Measurements from ENCODE around the gene EMC1. TPM values are rescaled to one million over a fixed set of nuclear protein-coding genes. Genes with fewer than 3 reads are reported as not detected.

EMC1 gene
- total RNA-seq, 2 experiments from 2014 or later: 41.3 to 50.1 TPM

GRCh38 chr1:19202396-19202795, 48.9 kb downstream of the EMC1 start:
- no TSS peak for BruUV-seq (replicated peaks)

GRCh38 chr1:19199969-19200604, 51.2 kb downstream of the EMC1 start:
- peaks cover 5% of the 10 kb centered on the region for H3K4me1 ChIP-seq (ENCODE audit: insufficient read depth, low read length, poor library complexity, severe bottlenecking)
- no peak overlapping the region for H3K27ac ChIP-seq (ENCODE audit: low read depth, low read length, poor library complexity, severe bottlenecking)
- TF ChIP-seq EZH2phosphoT487 (IDR thresholded peaks at IDR 0.05; ENCODE audit: borderline replicate concordance, low read depth, low read length): no peak
- TF ChIP-seq CTCF (conservative IDR thresholded peaks at IDR 0.05; ENCODE audit: low read length): no peak
- H4K20me1 ChIP-seq (ENCODE audit: insufficient read depth, low read length): peaks cover 17% of the 10 kb centered on the region; the same call in 1 of the 2 replicates
- H3K4me2 ChIP-seq (ENCODE audit: low read length): no peak overlapping the region
- H3K79me2 ChIP-seq (ENCODE audit: insufficient read depth, low read depth, low read length): peaks cover 59% of the 10 kb centered on the region
- H3K36me3 ChIP-seq (ENCODE audit: insufficient read depth, low read length): peaks cover 83% of the 10 kb centered on the region
- no peak overlapping the region for H3K4me3 ChIP-seq (ENCODE audit: low read depth, low read length, poor library complexity, severe bottlenecking)
- no peak overlapping the region for H2AFZ ChIP-seq (ENCODE audit: low read length)
- H3K9me2 ChIP-seq (ENCODE audit: insufficient read depth, low read length): no peaks in the 10 kb centered on the region
- no peak for DNase-seq (ENCODE audit: low spot score)
- BruUV-seq (replicated peaks): no TSS peak
- intact Hi-C loops (cut with micrococcal nuclease; ENCODE audit: unreplicated experiment): no loop called here
- POLR2A ChIA-PET: interaction anchor here (0.6 to 1.5 kb wide), 4 partner anchors 8 to 327 kb away, joined by 3 to 4 read pairs (median 4); no protein-coding TSS in a partner anchor
- CTCF ChIA-PET (ENCODE audit: unreplicated experiment): no interaction called here
- no peaks in the 10 kb centered on the region for H3K9me3 ChIP-seq (ENCODE audit: low read length)

More at GRCh38 chr1:19202396-19202795, 48.9 kb downstream of the EMC1 start:
- Histone ChIP-seq H4K20me1 (ENCODE audit: insufficient read depth, low read length) (peaks cover 31% of the 10 kb centered on the region), H3K9me2 (ENCODE audit: insufficient read depth, low read length) (no peaks in the 10 kb centered on the region), H3K27ac (ENCODE audit: low read depth, low read length, poor library complexity, severe bottlenecking) (no peak overlapping the region), H3K9me3 (ENCODE audit: low read length) (no peaks in the 10 kb centered on the region), H3K36me3 (ENCODE audit: insufficient read depth, low read length) (peaks cover 73% of the 10 kb centered on the region), H3K79me2 (ENCODE audit: insufficient read depth, low read depth, low read length) (peaks cover 82% of the 10 kb centered on the region), H2AFZ (ENCODE audit: low read length) (no peak overlapping the region), H3K4me2 (ENCODE audit: low read length) (no peak overlapping the region), H3K4me3 (ENCODE audit: low read depth, low read length, poor library complexity, severe bottlenecking) (no peak overlapping the region), H3K4me1 (ENCODE audit: insufficient read depth, low read length, poor library complexity, severe bottlenecking) (peaks cover 21% of the 10 kb centered on the region)
- intact Hi-C loops (cut with micrococcal nuclease; ENCODE audit: unreplicated experiment): no loop called here
- ChIA-PET POLR2A (no interaction called here), CTCF (ENCODE audit: unreplicated experiment) (no interaction called here)
- TF ChIP-seq CTCF (conservative IDR thresholded peaks at IDR 0.05; ENCODE audit: low read length) (no peak), EZH2phosphoT487 (IDR thresholded peaks at IDR 0.05; ENCODE audit: borderline replicate concordance, low read depth, low read length) (no peak)
- no peak for DNase-seq (ENCODE audit: low spot score)

- intact Hi-C loops (cut with micrococcal nuclease; ENCODE audit: unreplicated experiment): no loop called here
- no peaks in the 10 kb centered on the region for H3K9me3 ChIP-seq (ENCODE audit: low read length)
- no peaks in the 10 kb centered on the region for H3K9me2 ChIP-seq (ENCODE audit: insufficient read depth, low read length)
- H4K20me1 ChIP-seq (ENCODE audit: insufficient read depth, low read length): peaks cover 11% of the 10 kb centered on the region; the same call in 1 of the 2 replicates
- H2AFZ ChIP-seq (ENCODE audit: low read length): no peak overlapping the region
- BruUV-seq (replicated peaks): no TSS peak
- H3K27ac ChIP-seq (ENCODE audit: low read depth, low read length, poor library complexity, severe bottlenecking): no peak overlapping the region
- peaks cover 77% of the 10 kb centered on the region for H3K36me3 ChIP-seq (ENCODE audit: insufficient read depth, low read length)
- H3K79me2 ChIP-seq (ENCODE audit: insufficient read depth, low read depth, low read length): peaks cover 53% of the 10 kb centered on the region
- H3K4me2 ChIP-seq (ENCODE audit: low read length): no peak overlapping the region
- no peak for TF ChIP-seq CTCF (conservative IDR thresholded peaks at IDR 0.05; ENCODE audit: low read length)
- no peak for TF ChIP-seq EZH2phosphoT487 (IDR thresholded peaks at IDR 0.05; ENCODE audit: borderline replicate concordance, low read depth, low read length)
- H3K4me3 ChIP-seq (ENCODE audit: low read depth, low read length, poor library complexity, severe bottlenecking): no peak overlapping the region
- peaks cover under 1% of the 10 kb centered on the region for H3K4me1 ChIP-seq (ENCODE audit: insufficient read depth, low read length, poor library complexity, severe bottlenecking)
- POLR2A ChIA-PET: interaction anchor here (0.6 to 1.5 kb wide), 3 partner anchors 15 to 328 kb away, joined by 3 to 4 read pairs (median 3); no protein-coding TSS in a partner anchor
- CTCF ChIA-PET (ENCODE audit: unreplicated experiment): no interaction called here
- DNase-seq (ENCODE audit: low spot score): no peak
Observed at GRCh38 chr1:19199329-19199968, 51.9 kb downstream of the EMC1 start.

Measured in OCI-LY7 (cell line).